SK-N-SH (cell line): ENCODE measurements around the gene PRELID1. TPM values are rescaled to one million over a fixed set of nuclear protein-coding genes. Genes with fewer than 3 reads are reported as not detected.
"Not testable (repeated sequence)": the region's sequence is repeated elsewhere in the genome, so short reads cannot be mapped to it uniquely, and the experiment has no call there.

ENCODE experiments used
- CTCF ChIA-PET: fragments of 300-600, 350-600 bp; formaldehyde crosslinking; extraction: SDS; loops from one replicate; lab custom pipeline; 2021; lab: Yijun Ruan, JAX
- POLR2A ChIA-PET: fragments of 350-600 bp; sonication (Branson Sonifier 250); formaldehyde crosslinking; extraction: SDS; loops from one replicate; lab custom pipeline; 2020; ENCODE audit warnings: antibody characterized with exemption, inconsistent platforms; lab: Yijun Ruan, JAX
- DNase-seq: peaks from one replicate; pipeline ENCODE4 v3.0.0; 2012
- H2AFZ ChIP-seq: fragments of 200-600 bp; sonication (generic); 2 replicates; pipeline ENCODE4 v1.8.1; 2016; ENCODE audit warnings: antibody characterized with exemption, mild to moderate bottlenecking, low read depth
- H3F3A ChIP-seq: fragments of 200-600 bp; sonication (generic); replicated peaks from 2 replicates; pipeline ENCODE3; 2016; ENCODE audit warnings: antibody characterized with exemption, mild to moderate bottlenecking; ENCODE audit not compliant: insufficient read depth
- H3K27ac ChIP-seq, 2 experiments: fragments of 200-500 bp in 1 of 2; fragments of 200-600 bp in 1 of 2; sonication (Bioruptor generic) in 1 of 2; sonication (generic), shearing (Covaris generic) in 1 of 2; 2 replicates each; pipeline versions ENCODE4 v1.5.1 to v1.6.1; 2014 to 2016; ENCODE audit warnings: low read depth in 2 of 2, inconsistent platforms in 1 of 2, low read length in 1 of 2, mild to moderate bottlenecking in 1 of 2, mixed read lengths in 1 of 2
- H3K27me3 ChIP-seq: fragments of 200-600 bp; sonication (generic), shearing (Covaris generic); 2 replicates; pipeline ENCODE4 v1.6.1; 2016; ENCODE audit warnings: mixed run types; ENCODE audit not compliant: insufficient read depth
- H3K36me3 ChIP-seq, 2 experiments: fragments of 200-500 bp in 1 of 2; fragments of 200-600 bp in 1 of 2; sonication (Bioruptor generic) in 1 of 2; sonication (generic) in 1 of 2; replicated peaks in 1 of 2; 2 replicates each; pipeline versions ENCODE3 to v1.5.1; 2014 to 2016; ENCODE audit warnings: low read length in 1 of 2, mild to moderate bottlenecking in 1 of 2; ENCODE audit not compliant: insufficient read depth in 2 of 2, control insufficient read depth in 1 of 2
- H3K4me1 ChIP-seq, 2 experiments: fragments of 200-500 bp in 1 of 2; fragments of 200-600 bp in 1 of 2; sonication (Bioruptor generic) in 1 of 2; sonication (generic), shearing (Covaris generic) in 1 of 2; 2 replicates each; pipeline versions ENCODE4 v1.5.1 to v1.6.1; 2014 to 2016; ENCODE audit warnings: low read depth in 1 of 2, low read length in 1 of 2, mixed run types in 1 of 2; ENCODE audit not compliant: insufficient read depth in 2 of 2, control insufficient read depth in 1 of 2
- H3K4me2 ChIP-seq: fragments of 200-600 bp; sonication (generic), shearing (Covaris generic); 2 replicates; pipeline ENCODE4 v1.6.1; 2017; ENCODE audit warnings: mixed run types
- H3K4me3 ChIP-seq, 2 experiments: fragments of 200-500 bp in 1 of 2; fragments of 200-600 bp in 1 of 2; sonication (Bioruptor generic) in 1 of 2; sonication (generic), shearing (Covaris generic) in 1 of 2; 2 replicates each; pipeline versions ENCODE4 v1.5.1 to v1.8.1; 2014 to 2016; ENCODE audit warnings: low read depth in 2 of 2, inconsistent platforms in 1 of 2, low read length in 1 of 2, mild to moderate bottlenecking in 1 of 2, mixed read lengths in 1 of 2, moderate library complexity in 1 of 2
- H3K79me2 ChIP-seq: fragments of 200-600 bp; sonication (generic); 2 replicates; pipeline ENCODE4 v1.8.1; 2017; ENCODE audit warnings: mild to moderate bottlenecking; ENCODE audit not compliant: insufficient read depth
- H3K9ac ChIP-seq: fragments of 200-600 bp; sonication (generic); 2 replicates; pipeline ENCODE4 v1.6.1; 2017; ENCODE audit warnings: mixed run types
- H3K9me2 ChIP-seq: fragments of 200-600 bp; sonication (generic); 2 replicates; pipeline ENCODE4 v1.6.1; 2017; ENCODE audit warnings: mixed run types
- H3K9me3 ChIP-seq: fragments of 200-600 bp; sonication (generic); 2 replicates; pipeline ENCODE4 v1.6.1; 2017; ENCODE audit warnings: mixed run types, mild to moderate bottlenecking, moderate library complexity
- H4K20me1 ChIP-seq: fragments of 200-600 bp; sonication (generic); 2 replicates; pipeline ENCODE4 v1.6.1; 2017; ENCODE audit warnings: mild to moderate bottlenecking, mixed run types; ENCODE audit not compliant: insufficient read depth
- CTCF ChIP-seq: fragments of 200-600 bp; sonication (generic); IDR thresholded peaks from 2 replicates; pipeline ENCODE4 v1.6.1; 2017; ENCODE audit warnings: antibody characterized with exemption, mild to moderate bottlenecking, moderate library complexity
- EP300 ChIP-seq, 2 experiments: IDR thresholded peaks; 2 replicates each; pipeline versions ENCODE4 v1.4.0 to v1.6.1; 2012; ENCODE audit warnings: borderline replicate concordance in 1 of 2, low read depth in 1 of 2, low read length in 1 of 2
- FOXJ3 ChIP-seq: sonication (generic); formaldehyde crosslinking; IDR thresholded peaks from 2 replicates; pipeline ENCODE4 v1.5.1; 2020; ENCODE audit warnings: mild to moderate bottlenecking, missing genetic modification reagents
- IRF3 ChIP-seq: fragments of 150-350 bp; IDR thresholded peaks from 2 replicates; pipeline ENCODE4 v1.6.1; 2016; ENCODE audit warnings: mild to moderate bottlenecking, low read depth, low read length
- MAX ChIP-seq: IDR thresholded peaks from 2 replicates; pipeline ENCODE4 v1.4.0; 2012; ENCODE audit warnings: low read depth
- MEF2A ChIP-seq: IDR thresholded peaks from 2 replicates; pipeline ENCODE4 v1.4.0; 2012; ENCODE audit warnings: low read depth, borderline replicate concordance
- NFIC ChIP-seq: IDR thresholded peaks from 2 replicates; pipeline ENCODE4 v1.4.0; 2012; ENCODE audit warnings: borderline replicate concordance
- PBX3 ChIP-seq: IDR thresholded peaks from 2 replicates; pipeline ENCODE4; 2012
- RCOR1 ChIP-seq: fragments of 150-350 bp; IDR thresholded peaks from 2 replicates; pipeline ENCODE4 v1.6.1; 2017; ENCODE audit warnings: antibody characterized with exemption, low read length
- RXRA ChIP-seq: IDR thresholded peaks from 2 replicates; pipeline ENCODE4 v1.4.0; 2012; ENCODE audit warnings: low read depth, mild to moderate bottlenecking, borderline replicate concordance
- TEAD4 ChIP-seq: IDR thresholded peaks from 2 replicates; pipeline ENCODE4 v1.4.0; 2012; ENCODE audit warnings: mild to moderate bottlenecking, borderline replicate concordance; ENCODE audit not compliant: insufficient read depth
- USF1 ChIP-seq: IDR thresholded peaks from 2 replicates; pipeline ENCODE4 v1.4.0; 2012; ENCODE audit warnings: low read depth, borderline replicate concordance
- USF2 ChIP-seq: fragments of 150-350 bp; IDR thresholded peaks from 2 replicates; pipeline ENCODE4 v1.6.1; 2017; ENCODE audit warnings: antibody characterized with exemption, low read length, low read depth, borderline replicate concordance
- ZBTB33 ChIP-seq: IDR thresholded peaks from 2 replicates; pipeline ENCODE4 v1.4.0; 2012; ENCODE audit warnings: low read depth, borderline replicate concordance
- WGBS: methylation state at CpG from one replicate; pipeline ENCODE4 v1.1.6; 2017; ENCODE audit warnings: low lambda C conversion rate; 5-methylcytosine and 5-hydroxymethylcytosine counted together
- polyA plus RNA-seq, 3 experiments: library from polyadenylated mRNA; depleted of rRNA; stranded (reverse); fragments of >200 nt; gene quantifications; 2 replicates each; pipeline ENCODE4 v1.2.3, GENCODE V29; 2012

PRELID1 gene
- polyA plus RNA-seq, 1 of the 3 experiments (the other 2 are of a cell fraction): 344 TPM

GRCh38 chr5:177339107-177339638 is 35.6 kb downstream of the PRELID1 start:
- Histone ChIP-seq H3K9ac (no peak overlapping the region), H3K36me3 (peaks cover 14 to 56% of the 10 kb centered on the region in 2 experiments), H4K20me1 (peaks cover 7% of the 10 kb centered on the region; the same call in 1 of the 2 replicates), H3K4me2 (no peak overlapping the region), H3K9me3 (no peaks in the 10 kb centered on the region), H3K27me3 (no peaks in the 10 kb centered on the region), H3K27ac (no peak overlapping the region), H3K9me2 (no peaks in the 10 kb centered on the region), H3F3A (no peaks in the 10 kb centered on the region), H3K79me2 (peaks cover 48% of the 10 kb centered on the region), H3K4me3 (no peak overlapping the region), H3K4me1 (no peaks in the 10 kb centered on the region), H2AFZ (no peak overlapping the region)
- 77% methylated on average over 8 of the region's 11 CpGs for WGBS
- DNase-seq: no peak
- POLR2A ChIA-PET: interaction anchor here (1.3 kb wide), 1 partner anchor 11 kb away, joined by 5 read pairs; no protein-coding TSS in a partner anchor
- TF ChIP-seq MAX (no peak), USF1 (no peak), CTCF (no peak), RCOR1 (no peak), MEF2A (no peak), PBX3 (no peak), IRF3 (no peak), USF2 (no peak), EP300 (IDR thresholded peaks at IDR 0.05; ENCODE audit: borderline replicate concordance in 1 of 2, low read depth in 1 of 2, low read length in 1 of 2) (no peak), ZBTB33 (no peak), NFIC (no peak), RXRA (no peak), TEAD4 (no peak), FOXJ3 (CRISPR knock-in tag) (no peak)
- CTCF ChIA-PET: interaction anchor here (1.3 kb wide), 1 partner anchor 21 kb away, joined by 4 read pairs; no protein-coding TSS in a partner anchor

- H3K27me3 ChIP-seq, CTCF ChIA-PET, POLR2A ChIA-PET, H3K4me1 ChIP-seq, H3K9me3 ChIP-seq, H3K4me3 ChIP-seq, H3K9ac ChIP-seq, H3K4me2 ChIP-seq, H3K9me2 ChIP-seq, H3K27ac ChIP-seq, DNase-seq, H3F3A ChIP-seq, H2AFZ ChIP-seq: not testable (repeated sequence)
- peaks cover 25 to 34% of the 10 kb centered on the region in 2 experiments for H3K36me3 ChIP-seq
- H4K20me1 ChIP-seq: peaks cover 19% of the 10 kb centered on the region; the same call in 1 of the 2 replicates
- 93% methylated on average over 14 of the region's 14 CpGs for WGBS
- H3K79me2 ChIP-seq: peaks cover 87% of the 10 kb centered on the region
Measured at GRCh38 chr5:177343000-177343399, 39.4 kb downstream of the PRELID1 start.
